HepG2 (cell line): ENCODE data around the gene MMP17. TPM values are rescaled to one million over a fixed set of nuclear protein-coding genes. Genes with fewer than 3 reads are reported as not detected.

Experiments used
- CBX5 ChIP-seq: sonication (generic); formaldehyde crosslinking; IDR thresholded peaks from 2 replicates; pipeline ENCODE4 v1.4.0; 2020; ENCODE audit warnings: missing genetic modification reagents, borderline replicate concordance
- CCAR2 ChIP-seq: fragments of 200-400 bp; formaldehyde crosslinking; optimal IDR thresholded peaks from 2 replicates; pipeline ENCODE3; 2018; ENCODE audit warnings: low read depth, mild to moderate bottlenecking, low read length, moderate library complexity
- CENPX ChIP-seq: sonication (generic); formaldehyde crosslinking; IDR thresholded peaks from 2 replicates; pipeline ENCODE4 v1.9.0; 2021; ENCODE audit warnings: mild to moderate bottlenecking, missing genetic modification reagents, moderate library complexity
- HMGA1 ChIP-seq: sonication (generic); formaldehyde crosslinking; conservative IDR thresholded peaks from 2 replicates; pipeline ENCODE4 v1.4.0; 2020; ENCODE audit warnings: missing genetic modification reagents
- HNF4A ChIP-seq: sonication (generic); formaldehyde crosslinking; IDR thresholded peaks from 2 replicates; pipeline ENCODE4 v1.4.0; 2020; ENCODE audit warnings: missing genetic modification reagents
- HOXD1 ChIP-seq: sonication (generic); formaldehyde crosslinking; IDR thresholded peaks from 2 replicates; pipeline ENCODE4 v1.5.0; 2020; ENCODE audit warnings: missing genetic modification reagents
- IKZF5 ChIP-seq: IDR thresholded peaks from 2 replicates; pipeline ENCODE4 v1.6.1; 2018; ENCODE audit warnings: missing genetic modification reagents, mild to moderate bottlenecking, missing compliant biosample characterization
- KMT2B ChIP-seq: IDR thresholded peaks from 2 replicates; pipeline ENCODE4 v1.6.1; 2016; ENCODE audit warnings: missing genetic modification reagents, missing compliant biosample characterization
- SATB2 ChIP-seq: sonication (generic); formaldehyde crosslinking; IDR thresholded peaks from 2 replicates; pipeline ENCODE4 v1.5.0; 2020; ENCODE audit warnings: missing genetic modification reagents
- SMAD9 ChIP-seq: sonication (generic); formaldehyde crosslinking; IDR thresholded peaks from 2 replicates; pipeline ENCODE4 v1.5.1; 2020; ENCODE audit warnings: mild to moderate bottlenecking, missing genetic modification reagents
- SNAPC5 ChIP-seq: sonication (generic); formaldehyde crosslinking; IDR thresholded peaks from 2 replicates; pipeline ENCODE4 v1.8.1; 2023; ENCODE audit warnings: mild to moderate bottlenecking, missing genetic modification reagents, borderline replicate concordance
- SOX6 ChIP-seq, 2 experiments: fragments of 450-650 bp in 1 of 2; sonication (generic) in 1 of 2; formaldehyde crosslinking in 1 of 2; IDR thresholded peaks; 2 replicates each; pipeline versions ENCODE4 v1.4.0 to v1.6.1; 2017 to 2020; ENCODE audit warnings: antibody characterized with exemption in 1 of 2, mild to moderate bottlenecking in 1 of 2, missing genetic modification reagents in 1 of 2
- TFDP1 ChIP-seq: IDR thresholded peaks from 2 replicates; pipeline ENCODE4 v1.6.1; 2016; ENCODE audit warnings: missing compliant biosample characterization, missing genetic modification reagents, borderline replicate concordance
- TFDP2 ChIP-seq: sonication (generic); formaldehyde crosslinking; IDR thresholded peaks from 2 replicates; pipeline ENCODE4 v1.4.0; 2020; ENCODE audit warnings: missing genetic modification reagents
- ZNF281 ChIP-seq: sonication (generic); formaldehyde crosslinking; IDR thresholded peaks from 2 replicates; pipeline ENCODE4 v1.4.0; 2020; ENCODE audit warnings: missing genetic modification reagents, borderline replicate concordance
- ZNF362 ChIP-seq: sonication (generic); formaldehyde crosslinking; IDR thresholded peaks from 2 replicates; pipeline ENCODE4 v1.4.0; 2020; ENCODE audit warnings: missing genetic modification reagents, mild to moderate bottlenecking, borderline replicate concordance
- ZNF501 ChIP-seq: sonication (generic); formaldehyde crosslinking; IDR thresholded peaks from 2 replicates; pipeline ENCODE4 v1.5.1; 2020; ENCODE audit warnings: mild to moderate bottlenecking, moderate library complexity, missing genetic modification reagents
- ZNF556 ChIP-seq: sonication (generic); formaldehyde crosslinking; IDR thresholded peaks from 2 replicates; pipeline ENCODE4 v1.4.0; 2020; ENCODE audit warnings: mild to moderate bottlenecking, missing genetic modification reagents, borderline replicate concordance
- ZNF629 ChIP-seq: sonication (generic); formaldehyde crosslinking; conservative IDR thresholded peaks from 2 replicates; pipeline ENCODE4 v1.5.0; 2020; ENCODE audit warnings: missing genetic modification reagents
- ZNF660 ChIP-seq: sonication (generic); formaldehyde crosslinking; IDR thresholded peaks from 2 replicates; pipeline ENCODE4 v1.5.1; 2020; ENCODE audit warnings: mild to moderate bottlenecking, low read depth, missing genetic modification reagents, borderline replicate concordance
- ZNF780A ChIP-seq: sonication (generic); formaldehyde crosslinking; IDR thresholded peaks from 2 replicates; pipeline ENCODE4 v1.8.0; 2022; ENCODE audit warnings: mild to moderate bottlenecking, missing genetic modification reagents, moderate library complexity
- polyA plus RNA-seq, 8 experiments: library from polyadenylated mRNA; depleted of rRNA in 3 of 8; stranded (reverse) in 7 of 8; unstranded in 1 of 8; fragments of >200 nt; fragmentation: Illumina TruSeq in 4 of 8; extraction: Trizol in 4 of 8; gene quantifications; 2 replicates each; pipeline versions ENCODE4 v1.2.1 to v1.2.3, GENCODE V29; 2011 to 2016; ENCODE audit warnings: low read depth in 4 of 8, missing spikeins in 1 of 8, mixed read lengths in 1 of 8; ENCODE audit not compliant: insufficient read depth in 1 of 8
- total RNA-seq, 5 experiments: library from RNA; depleted of rRNA; stranded (reverse); fragments of >200 nt; fragmentation: Illumina TruSeq; extraction: Trizol; gene quantifications; 2 replicates each; pipeline ENCODE4 v1.2.3, GENCODE V29; 2016; ENCODE audit warnings: low read depth in 1 of 5

MMP17 gene
- total and polyA plus RNA-seq, 2 of the 13 experiments (the other 11 are each of a cell fraction or from before 2014, with no cell fraction given): 0.55 to 0.80 TPM

GRCh38 chr12:131840643-131841416 is 12.6 kb downstream of the MMP17 start (continued):
- TF ChIP-seq TFDP1: peak; percentile 68; the same call in 1 of the 2 replicates
- 0 out of 2 replicates have a peak, but pooled peaks have one; percentile 54 for TF ChIP-seq IKZF5
- TF ChIP-seq CBX5 (CRISPR knock-in tag): peak; percentile 28; the same call in 1 of the 2 replicates
- 0 out of 2 replicates have a peak, but pooled peaks have one; percentile 31 for TF ChIP-seq KMT2B (CRISPR knock-in tag)
- TF ChIP-seq CENPX (CRISPR knock-in tag): no peak
- TF ChIP-seq ZNF660 (CRISPR knock-in tag): no peak
- TF ChIP-seq SATB2 (CRISPR knock-in tag): peak; percentile 67; the same call in 1 of the 2 replicates
- 0 out of 2 replicates have a peak, but pooled peaks have one; percentile 76 for TF ChIP-seq SNAPC5 (CRISPR knock-in tag)
- peak; percentile 71 for TF ChIP-seq TFDP2
- TF ChIP-seq HOXD1 (CRISPR knock-in tag): 0 out of 2 replicates have a peak, but pooled peaks have one; percentile 31
- TF ChIP-seq ZNF362: 0 out of 2 replicates have a peak, but pooled peaks have one; percentile 17
- peak; percentile 77 for TF ChIP-seq HNF4A
- TF ChIP-seq ZNF556: no peak
- TF ChIP-seq SOX6 (IDR thresholded peaks at IDR 0.05): no peak
- peak; percentile 59 for TF ChIP-seq SOX6 (CRISPR knock-in tag; IDR thresholded peaks at IDR 0.05)
- peak; percentile 75 for TF ChIP-seq ZNF501 (CRISPR knock-in tag)
- peak; percentile 31; the same call in 1 of the 2 replicates for TF ChIP-seq ZNF281 (CRISPR knock-in tag)
- TF ChIP-seq CCAR2: no peak
- TF ChIP-seq SMAD9: no peak
- no peak for TF ChIP-seq ZNF629
- 0 out of 2 replicates have a peak, but pooled peaks have one; percentile 41 for TF ChIP-seq ZNF780A (CRISPR knock-in tag)
- TF ChIP-seq HMGA1 (CRISPR knock-in tag): no peak
